ENCODE measurements around the gene PPA1. TPM values are rescaled to one million over a fixed set of nuclear protein-coding genes. Genes with fewer than 3 reads are reported as not detected.
"Not testable (repeated sequence)": the region's sequence is repeated elsewhere in the genome, so short reads cannot be mapped to it uniquely, and the experiment has no call there.

Gene PPA1
- total RNA-seq, 1 donor from 2014 or later, result 413 TPM

DNA sequence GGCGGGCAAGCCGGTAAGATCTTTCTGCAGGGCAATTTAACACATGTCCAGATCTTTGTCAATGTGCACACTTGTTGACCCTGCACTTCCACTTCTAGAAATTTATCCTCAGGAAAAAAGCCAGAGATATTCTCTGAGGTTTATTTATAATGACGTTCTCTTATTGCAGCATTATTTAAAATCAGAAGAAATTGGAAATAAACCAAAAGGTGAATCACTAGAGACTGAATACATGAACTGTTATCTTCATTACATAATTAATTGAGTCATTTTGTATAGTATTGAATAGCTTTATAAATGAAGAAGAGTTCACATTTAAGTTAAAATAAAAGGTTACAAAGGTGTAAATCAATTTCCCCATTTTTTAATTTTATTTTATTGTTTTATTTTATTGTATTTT, 46.7 kb downstream of the PPA1 start:
- H3K36me3 Mint-ChIP-seq (ENCODE audit: low read depth), result no peaks in the 10 kb centered on the region
- intact Hi-C loops (cut with micrococcal nuclease), result no loop called here
- no peaks in the 10 kb centered on the region for H3K9me3 Mint-ChIP-seq
- no peak overlapping the region for H3K4me3 Mint-ChIP-seq
- peaks cover 22% of the 10 kb centered on the region for H3K27me3 Mint-ChIP-seq
- H3K4me1 Mint-ChIP-seq, result no peaks in the 10 kb centered on the region
- DNase-seq, result no peak
- no peak overlapping the region for H3K27ac Mint-ChIP-seq

DNA sequence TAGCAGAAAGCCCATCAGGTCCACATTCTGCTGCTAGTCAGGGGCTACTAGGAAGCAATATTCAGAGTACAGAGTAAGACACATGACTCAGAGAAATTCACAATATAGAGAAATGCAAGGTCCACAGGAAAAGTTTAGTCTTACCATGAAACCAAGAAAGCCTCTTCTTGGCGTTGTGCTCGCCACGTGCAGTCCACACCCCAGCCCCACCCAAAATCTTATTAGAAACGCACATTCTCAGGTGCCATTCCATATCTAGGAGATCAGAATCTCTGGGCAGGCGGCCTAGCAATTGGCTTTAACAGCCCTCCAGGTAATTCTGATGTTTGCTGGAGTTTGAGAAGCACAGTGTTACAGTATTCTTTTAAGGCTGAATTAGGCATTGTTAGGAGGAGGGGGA, 47.1 kb downstream of the PPA1 start:
- no peaks in the 10 kb centered on the region for H3K9me3 Mint-ChIP-seq
- no peaks in the 10 kb centered on the region for H3K4me1 Mint-ChIP-seq
- H3K4me3 Mint-ChIP-seq, result no peak overlapping the region
- H3K27ac Mint-ChIP-seq, result no peak overlapping the region
- H3K27me3 Mint-ChIP-seq, result peaks cover 22% of the 10 kb centered on the region
- intact Hi-C loops (cut with micrococcal nuclease), result no loop called here
- no peak for DNase-seq
- H3K36me3 Mint-ChIP-seq (ENCODE audit: low read depth), result no peaks in the 10 kb centered on the region

GRCh38 chr10:70183304-70183703, 49.9 kb downstream of the PPA1 start:
- Mint-ChIP-seq H3K27ac (no peak overlapping the region), H3K27me3 (peaks cover 41% of the 10 kb centered on the region), H3K9me3 (peaks cover 3% of the 10 kb centered on the region), H3K4me3 (no peak overlapping the region), H3K4me1 (no peaks in the 10 kb centered on the region), H3K36me3 (ENCODE audit: low read depth) (no peaks in the 10 kb centered on the region)
- DNase-seq, result no peak
- intact Hi-C loops (cut with micrococcal nuclease), result no loop called here

- H3K36me3 Mint-ChIP-seq (ENCODE audit: low read depth); intact Hi-C loops (cut with micrococcal nuclease); H3K4me3 Mint-ChIP-seq; H3K9me3 Mint-ChIP-seq; DNase-seq; H3K27ac Mint-ChIP-seq; H3K4me1 Mint-ChIP-seq: not testable (repeated sequence)
- H3K27me3 Mint-ChIP-seq, result peaks cover 37% of the 10 kb centered on the region
Observed at GRCh38 chr10:70179209-70179608, 54.0 kb downstream of the PPA1 start.

GRCh38 chr10:70178139-70178725, 55.0 kb downstream of the PPA1 start:
- H3K36me3 Mint-ChIP-seq (ENCODE audit: low read depth), result no peaks in the 10 kb centered on the region
- H3K9me3 Mint-ChIP-seq, result peaks cover 3% of the 10 kb centered on the region
- intact Hi-C loops (cut with micrococcal nuclease), result no loop called here
- H3K27ac Mint-ChIP-seq, result no peak overlapping the region
- H3K4me3 Mint-ChIP-seq, result no peak overlapping the region
- H3K27me3 Mint-ChIP-seq, result peaks cover 32% of the 10 kb centered on the region
- DNase-seq, result no peak
- peaks cover 9% of the 10 kb centered on the region for H3K4me1 Mint-ChIP-seq

DNA sequence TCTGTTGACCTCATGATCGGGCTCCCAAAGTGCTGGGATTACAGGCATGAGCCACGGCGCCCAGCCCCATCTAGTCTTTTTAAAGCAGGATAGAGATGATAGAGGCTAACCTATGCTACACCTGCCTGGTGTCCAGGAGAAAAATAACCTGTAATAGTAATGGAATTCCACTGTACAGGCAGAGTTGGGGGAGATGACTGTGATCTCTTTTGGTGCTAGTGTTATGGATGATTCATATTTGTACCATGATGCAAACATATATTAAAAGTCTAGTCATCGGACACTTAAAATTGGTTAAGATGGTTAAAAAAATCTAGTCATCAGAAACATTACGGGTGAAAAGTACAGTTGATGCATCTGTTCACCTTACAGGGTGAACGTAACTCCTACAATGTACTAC, 56.8 kb downstream of the PPA1 start:
- Mint-ChIP-seq H3K36me3 (ENCODE audit: low read depth) (no peaks in the 10 kb centered on the region), H3K4me1 (peaks cover 9% of the 10 kb centered on the region), H3K9me3 (peaks cover 3% of the 10 kb centered on the region), H3K27ac (no peak overlapping the region), H3K4me3 (no peak overlapping the region), H3K27me3 (peaks cover 25% of the 10 kb centered on the region)
- DNase-seq, result no peak
- intact Hi-C loops (cut with micrococcal nuclease), result no loop called here

DNA sequence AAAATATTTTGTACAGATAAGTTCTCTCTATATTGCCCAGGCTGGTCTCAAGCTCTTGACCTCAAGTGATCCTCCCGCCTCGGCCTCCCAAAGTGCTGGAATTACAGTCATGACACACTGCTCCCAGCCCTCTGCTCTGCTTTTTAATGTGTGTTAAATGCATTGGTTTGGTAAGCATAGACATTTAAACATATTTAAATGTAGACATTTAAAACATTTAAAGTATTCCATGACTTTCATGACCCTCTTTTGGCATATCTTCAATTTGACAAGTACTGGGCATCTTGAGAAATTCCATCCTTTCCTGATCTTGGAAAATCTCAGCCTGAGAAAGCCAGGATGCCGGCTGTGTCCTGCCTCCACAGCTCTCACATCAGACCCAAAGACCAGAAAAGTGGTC, 57.7 kb downstream of the PPA1 start:
- Mint-ChIP-seq H3K36me3 (ENCODE audit: low read depth) (no peaks in the 10 kb centered on the region), H3K4me3 (no peak overlapping the region), H3K9me3 (peaks cover 3% of the 10 kb centered on the region), H3K4me1 (peaks cover 12% of the 10 kb centered on the region), H3K27me3 (peaks cover 20% of the 10 kb centered on the region), H3K27ac (no peak overlapping the region)
- no peak for DNase-seq
- intact Hi-C loops (cut with micrococcal nuclease), result no loop called here

GRCh38 chr10:70174058-70174741, 59.0 kb downstream of the PPA1 start:
- peak; percentile 81 for DNase-seq
- Mint-ChIP-seq H3K36me3 (ENCODE audit: low read depth) (peaks cover 4% of the 10 kb centered on the region), H3K9me3 (no peaks in the 10 kb centered on the region), H3K4me1 (peaks cover 16% of the 10 kb centered on the region), H3K27me3 (peaks cover 9% of the 10 kb centered on the region), H3K27ac (peak overlapping the region; percentile 77), H3K4me3 (peak overlapping the region; percentile 4)
- intact Hi-C loops (cut with micrococcal nuclease), result no loop called here

DNA sequence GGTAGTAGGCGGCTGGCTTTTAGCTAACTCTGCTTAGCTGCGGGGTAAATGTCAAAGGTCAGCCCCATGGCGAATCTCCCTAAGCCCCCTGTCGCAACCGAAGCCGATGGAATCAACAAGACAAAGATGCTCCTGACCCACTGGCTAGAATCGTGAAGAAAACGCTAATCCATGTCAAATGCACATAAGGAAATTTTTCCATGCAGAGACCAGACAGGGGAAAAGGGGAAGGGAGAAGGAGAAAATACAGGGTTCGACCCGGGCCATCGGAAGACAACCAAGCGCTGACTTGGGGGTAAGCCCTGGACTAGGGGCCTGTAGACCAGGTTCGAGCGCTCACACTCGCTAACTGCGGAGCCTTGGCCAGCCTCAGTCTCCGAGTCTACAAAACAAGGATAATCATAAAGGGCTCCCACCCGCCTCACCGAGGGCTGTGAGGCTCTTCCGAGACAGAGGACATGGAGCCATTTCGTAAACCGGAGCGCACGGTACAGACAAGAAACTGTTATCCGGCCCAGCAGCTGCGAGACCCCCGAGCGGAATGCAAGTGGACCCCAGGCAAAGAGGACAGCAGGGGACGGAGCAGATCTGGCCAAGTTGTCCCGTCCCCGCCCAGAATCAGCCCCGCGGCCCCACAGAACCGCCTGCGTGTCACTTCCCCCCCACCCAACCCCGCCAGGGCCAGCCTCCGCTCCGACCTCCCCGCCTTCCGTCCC, 63.4 kb downstream of the PPA1 start:
- DNase-seq, result peak; percentile 70
- peaks cover 42% of the 10 kb centered on the region for H3K4me1 Mint-ChIP-seq
- H3K9me3 Mint-ChIP-seq, result no peaks in the 10 kb centered on the region
- H3K27me3 Mint-ChIP-seq, result no peaks in the 10 kb centered on the region
- H3K4me3 Mint-ChIP-seq, result peak overlapping the region; percentile 96
- intact Hi-C loops (cut with micrococcal nuclease), result loop anchor here (1.0 kb wide), 3 partner anchors 8 to 63 kb away; partner anchors contain the start of genes PPA1 and TYSND1
- H3K27ac Mint-ChIP-seq, result peak overlapping the region; percentile 96
- peaks cover 27% of the 10 kb centered on the region for H3K36me3 Mint-ChIP-seq (ENCODE audit: low read depth)

DNA sequence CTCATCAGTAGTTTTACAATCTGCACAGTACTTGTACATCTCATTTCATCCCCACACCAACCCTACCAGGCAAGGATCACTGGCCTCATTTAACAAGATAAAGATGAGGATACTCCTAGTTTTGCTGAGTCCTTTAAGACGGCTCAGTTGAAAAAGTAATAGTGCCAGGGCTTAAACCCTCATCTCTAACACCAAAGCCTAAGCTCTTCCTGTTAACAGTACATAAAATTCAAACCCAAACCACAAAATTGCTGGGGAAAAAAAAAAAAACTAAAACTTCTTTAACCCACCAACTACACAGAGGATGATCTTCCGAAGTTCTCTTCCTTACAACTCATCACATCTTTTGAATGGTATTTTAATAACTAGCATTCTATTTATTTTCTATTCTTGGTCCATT, 64.2 kb downstream of the PPA1 start:
- H3K4me3 Mint-ChIP-seq, result peak overlapping the region; percentile 96
- peaks cover 41% of the 10 kb centered on the region for H3K4me1 Mint-ChIP-seq
- no peaks in the 10 kb centered on the region for H3K9me3 Mint-ChIP-seq
- no peaks in the 10 kb centered on the region for H3K27me3 Mint-ChIP-seq
- DNase-seq, result no peak
- intact Hi-C loops (cut with micrococcal nuclease), result no loop called here
- peaks cover 29% of the 10 kb centered on the region for H3K36me3 Mint-ChIP-seq (ENCODE audit: low read depth)
- peak overlapping the region; percentile 96 for H3K27ac Mint-ChIP-seq

GRCh38 chr10:70167246-70167645, 66.0 kb downstream of the PPA1 start:
- H3K4me1 Mint-ChIP-seq, result peaks cover 52% of the 10 kb centered on the region
- H3K27me3 Mint-ChIP-seq, result no peaks in the 10 kb centered on the region
- H3K27ac Mint-ChIP-seq, result peak overlapping the region; percentile 57
- intact Hi-C loops (cut with micrococcal nuclease), result no loop called here
- H3K4me3 Mint-ChIP-seq, result peak overlapping the region; percentile 65
- no peak for DNase-seq
- H3K36me3 Mint-ChIP-seq (ENCODE audit: low read depth), result peaks cover 41% of the 10 kb centered on the region
- H3K9me3 Mint-ChIP-seq, result no peaks in the 10 kb centered on the region

GRCh38 chr10:70166394-70166793, 66.8 kb downstream of the PPA1 start:
- Mint-ChIP-seq H3K4me1 (peaks cover 60% of the 10 kb centered on the region), H3K36me3 (ENCODE audit: low read depth) (peaks cover 46% of the 10 kb centered on the region), H3K27me3 (no peaks in the 10 kb centered on the region), H3K27ac (no peak overlapping the region), H3K9me3 (no peaks in the 10 kb centered on the region), H3K4me3 (no peak overlapping the region)
- intact Hi-C loops (cut with micrococcal nuclease), result no loop called here
- DNase-seq, result no peak

- H3K9me3 Mint-ChIP-seq, result no peaks in the 10 kb centered on the region
Observed at GRCh38 chr10:70164163-70164562, 69.1 kb downstream of the PPA1 start.

GRCh38 chr10:70163448-70163847, 69.8 kb downstream of the PPA1 start:
- intact Hi-C loops (cut with micrococcal nuclease), result loop anchor here (2.0 kb wide), 1 partner anchor 69 kb away; the partner anchor contains the start of gene PPA1
- Mint-ChIP-seq H3K27me3 (no peaks in the 10 kb centered on the region), H3K4me1 (peaks cover 61% of the 10 kb centered on the region), H3K9me3 (no peaks in the 10 kb centered on the region), H3K27ac (peak overlapping the region; percentile 88), H3K4me3 (peak overlapping the region; percentile 50), H3K36me3 (ENCODE audit: low read depth) (peaks cover 56% of the 10 kb centered on the region)
- DNase-seq, result no peak

More at GRCh38 chr10:70164163-70164562, 69.1 kb downstream of the PPA1 start:
- Mint-ChIP-seq H3K27ac (peak overlapping the region; percentile 57), H3K36me3 (ENCODE audit: low read depth) (peaks cover 56% of the 10 kb centered on the region), H3K4me1 (peaks cover 66% of the 10 kb centered on the region), H3K4me3 (peak overlapping the region; percentile 50), H3K27me3 (no peaks in the 10 kb centered on the region)
- DNase-seq, result no peak
- intact Hi-C loops (cut with micrococcal nuclease), result no loop called here
